ENCODE measurements around the gene C1D. TPM values are rescaled to one million over a fixed set of nuclear protein-coding genes. Genes with fewer than 3 reads are reported as not detected.

C1D gene
- total RNA-seq, 4 donors from 2014 or later = 40.6 to 67.9 (median 48.2) TPM

- Histone ChIP-seq H3K36me3 (no peaks in the 10 kb centered on the region), H3K4me3 (replicated peaks in 1 of 3) (no peak overlapping the region), H3K27ac (no peak overlapping the region), H3K27me3 (no peaks in the 10 kb centered on the region), H3K9me3 (no peaks in the 10 kb centered on the region), H3K4me1 (no peaks in the 10 kb centered on the region)
- intact Hi-C loops (cut with DNase I) = no loop called here
- no peak for TF ChIP-seq POLR2A (IDR thresholded peaks at IDR 0.05)
- TF ChIP-seq, protein P1, sequence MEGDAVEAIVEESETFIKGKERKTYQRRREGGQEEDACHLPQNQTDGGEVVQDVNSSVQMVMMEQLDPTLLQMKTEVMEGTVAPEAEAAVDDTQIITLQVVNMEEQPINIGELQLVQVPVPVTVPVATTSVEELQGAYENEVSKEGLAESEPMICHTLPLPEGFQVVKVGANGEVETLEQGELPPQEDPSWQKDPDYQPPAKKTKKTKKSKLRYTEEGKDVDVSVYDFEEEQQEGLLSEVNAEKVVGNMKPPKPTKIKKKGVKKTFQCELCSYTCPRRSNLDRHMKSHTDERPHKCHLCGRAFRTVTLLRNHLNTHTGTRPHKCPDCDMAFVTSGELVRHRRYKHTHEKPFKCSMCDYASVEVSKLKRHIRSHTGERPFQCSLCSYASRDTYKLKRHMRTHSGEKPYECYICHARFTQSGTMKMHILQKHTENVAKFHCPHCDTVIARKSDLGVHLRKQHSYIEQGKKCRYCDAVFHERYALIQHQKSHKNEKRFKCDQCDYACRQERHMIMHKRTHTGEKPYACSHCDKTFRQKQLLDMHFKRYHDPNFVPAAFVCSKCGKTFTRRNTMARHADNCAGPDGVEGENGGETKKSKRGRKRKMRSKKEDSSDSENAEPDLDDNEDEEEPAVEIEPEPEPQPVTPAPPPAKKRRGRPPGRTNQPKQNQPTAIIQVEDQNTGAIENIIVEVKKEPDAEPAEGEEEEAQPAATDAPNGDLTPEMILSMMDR (IDR thresholded peaks at IDR 0.05) = no peak
- DNase-seq = no peak
- WGBS, 2 donors = 79% methylated on average over 4 of the region's 4 CpGs
Observed at GRCh38 chr2:68046642-68047240, 16.1 kb downstream of the C1D start.

- intact Hi-C loops (cut with DNase I) = no loop called here
- no peak overlapping the region for H3K27ac ChIP-seq
Observed at GRCh38 chr2:68046224-68046623, 16.6 kb downstream of the C1D start.

GRCh38 chr2:68045342-68045741, 17.5 kb downstream of the C1D start:
- Histone ChIP-seq H3K27me3 (no peaks in the 10 kb centered on the region), H3K27ac (no peak overlapping the region), H3K36me3 (no peaks in the 10 kb centered on the region), H3K4me3 (replicated peaks in 1 of 3) (no peak overlapping the region), H3K9me3 (no peaks in the 10 kb centered on the region), H3K4me1 (no peaks in the 10 kb centered on the region)
- no peak for TF ChIP-seq POLR2A (IDR thresholded peaks at IDR 0.05)
- TF ChIP-seq, protein P1 (IDR thresholded peaks at IDR 0.05) = no peak
- 91 to 94% methylated on average over 1 of the region's 1 CpG for WGBS, 2 donors
- intact Hi-C loops (cut with DNase I) = no loop called here
- no peak for DNase-seq

More at GRCh38 chr2:68046224-68046623, 16.6 kb downstream of the C1D start:
- H3K27me3 ChIP-seq = no peaks in the 10 kb centered on the region
- no peak for DNase-seq
- no peaks in the 10 kb centered on the region for H3K9me3 ChIP-seq
- no peaks in the 10 kb centered on the region for H3K4me1 ChIP-seq
- H3K4me3 ChIP-seq (replicated peaks in 1 of 3) = no peak overlapping the region
- H3K36me3 ChIP-seq = no peaks in the 10 kb centered on the region
- TF ChIP-seq POLR2A (IDR thresholded peaks at IDR 0.05) = no peak
- TF ChIP-seq, protein P1 (IDR thresholded peaks at IDR 0.05) = no peak

DNA sequence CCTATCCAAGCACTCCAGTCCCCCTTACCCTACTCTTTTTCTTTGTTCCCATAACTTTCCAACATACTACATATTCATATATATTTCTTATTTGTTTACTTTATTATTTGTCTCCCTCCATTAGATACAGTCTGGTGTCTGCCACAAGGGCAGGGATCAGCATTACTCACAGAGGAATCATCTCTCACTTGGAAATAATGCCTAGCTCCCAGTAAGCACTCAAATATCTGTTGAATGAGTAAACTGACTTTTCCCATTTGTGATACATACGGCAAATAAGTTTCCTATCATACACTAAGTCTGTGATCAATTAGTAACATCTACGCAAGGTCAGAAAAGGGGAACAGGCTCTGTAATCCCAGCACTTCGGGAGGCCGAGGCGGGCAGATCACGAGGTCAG, 18.7 kb downstream of the C1D start:
- no peaks in the 10 kb centered on the region for H3K9me3 ChIP-seq
- no peaks in the 10 kb centered on the region for H3K36me3 ChIP-seq
- 92 to 96% methylated on average over 6 of the region's 6 CpGs for WGBS, 2 donors
- no peak overlapping the region for H3K4me3 ChIP-seq (replicated peaks in 1 of 3)
- TF ChIP-seq, protein P1 (IDR thresholded peaks at IDR 0.05) = no peak
- TF ChIP-seq POLR2A (IDR thresholded peaks at IDR 0.05) = no peak
- no peaks in the 10 kb centered on the region for H3K4me1 ChIP-seq
- DNase-seq = no peak
- intact Hi-C loops (cut with DNase I) = no loop called here
- H3K27me3 ChIP-seq = no peaks in the 10 kb centered on the region
- H3K27ac ChIP-seq = no peak overlapping the region

DNA sequence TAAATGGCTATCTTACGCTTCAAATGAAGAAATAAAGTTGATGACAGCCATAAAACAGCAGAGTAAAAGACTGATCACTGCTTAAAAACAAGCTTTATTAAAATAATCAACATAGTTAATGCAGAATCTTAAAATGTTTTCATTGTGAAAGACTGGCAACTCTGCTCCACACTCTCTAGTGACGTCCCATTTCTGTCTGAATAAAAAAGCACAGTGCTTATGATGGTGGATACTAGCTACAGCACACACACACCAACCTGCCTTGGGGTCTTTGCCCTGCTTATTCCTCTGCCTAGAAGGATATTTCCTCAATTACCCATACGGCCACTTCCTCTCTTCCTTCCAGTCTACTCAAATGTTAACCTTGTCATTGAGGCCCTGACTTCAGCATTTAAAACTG, 19.1 kb downstream of the C1D start:
- WGBS, 2 donors = 94 to 95% methylated on average over 3 of the region's 3 CpGs
- H3K27me3 ChIP-seq = no peaks in the 10 kb centered on the region
- intact Hi-C loops (cut with DNase I) = no loop called here
- no peak for DNase-seq
- TF ChIP-seq POLR2A (IDR thresholded peaks at IDR 0.05) = no peak
- TF ChIP-seq, protein P1 (IDR thresholded peaks at IDR 0.05) = no peak
- H3K4me1 ChIP-seq = no peaks in the 10 kb centered on the region
- H3K9me3 ChIP-seq = no peaks in the 10 kb centered on the region
- H3K27ac ChIP-seq = no peak overlapping the region
- H3K4me3 ChIP-seq (replicated peaks in 1 of 3) = no peak overlapping the region
- H3K36me3 ChIP-seq = no peaks in the 10 kb centered on the region

Data from thyroid gland (tissue), 4 donors.